WTC11 (cell line): ENCODE measurements around the gene MIER1. TPM values are rescaled to one million over a fixed set of nuclear protein-coding genes. Genes with fewer than 3 reads are reported as not detected.

Experiments used
- ATAC-seq: fragments of 200-7000 bp; cut with Tn5 transposase; 2 replicates; pipeline ENCODE4 v1.10.0; 2021; ENCODE audit warnings: mild to moderate bottlenecking, moderate library complexity
- CTCF ChIA-PET: fragments of 300-600 bp; sonication (Branson Sonifier 250); formaldehyde crosslinking; loops from one replicate; lab custom pipeline; 2021; ENCODE audit warnings: antibody characterized with exemption; lab: Charles Lee
- POLR2A ChIA-PET: fragments of 350-600 bp; sonication (Branson Sonifier 250); formaldehyde crosslinking; loops from one replicate; lab custom pipeline; 2021; ENCODE audit warnings: antibody characterized with exemption; lab: Charles Lee
- DNase-seq: peaks from one replicate; pipeline ENCODE4 v3.0.0; 2021; ENCODE audit warnings: low spot score
- H3K27ac Mint-ChIP-seq: 2 replicates; pipeline ENCODE4 v1.8.0; 2021; ENCODE audit warnings: mixed read lengths
- H3K27me3 Mint-ChIP-seq: 2 replicates; pipeline ENCODE4 v1.8.0; 2021; ENCODE audit warnings: low read depth, mild to moderate bottlenecking, moderate library complexity, mixed read lengths
- H3K36me3 Mint-ChIP-seq: 2 replicates; pipeline ENCODE4 v1.8.0; 2021; ENCODE audit warnings: mixed read lengths
- H3K4me1 Mint-ChIP-seq: 2 replicates; pipeline ENCODE4 v1.8.0; 2022; ENCODE audit warnings: mixed read lengths
- H3K4me3 Mint-ChIP-seq: 2 replicates; pipeline ENCODE4 v1.8.0; 2021; ENCODE audit warnings: mild to moderate bottlenecking, moderate library complexity, mixed read lengths
- H3K9me3 Mint-ChIP-seq: 2 replicates; pipeline ENCODE4 v1.8.0; 2021; ENCODE audit warnings: mixed read lengths
- ESRRA ChIP-seq: sonication (generic); formaldehyde crosslinking; IDR thresholded peaks from 2 replicates; pipeline ENCODE4 v1.8.1; 2022; ENCODE audit warnings: mild to moderate bottlenecking, missing genetic modification reagents, borderline replicate concordance
- GRHL2 ChIP-seq: fragments of 250-450 bp; sonication (Bioruptor Pico); IDR thresholded peaks from 2 replicates; pipeline ENCODE4 v1.8.0; 2022; ENCODE audit warnings: mild to moderate bottlenecking, moderate library complexity; ENCODE audit not compliant: insufficient replicate concordance, severe bottlenecking
- MXD4 ChIP-seq: fragments of 250-450 bp; sonication (Bioruptor Pico); IDR thresholded peaks from 2 replicates; pipeline ENCODE4 v1.8.0; 2021; ENCODE audit warnings: mild to moderate bottlenecking, moderate library complexity, borderline replicate concordance
- NR3C1 ChIP-seq: sonication (generic); formaldehyde crosslinking; conservative IDR thresholded peaks from 2 replicates; pipeline ENCODE4 v1.8.1; 2023; ENCODE audit warnings: low read depth, mild to moderate bottlenecking, missing genetic modification reagents
- SMAD3 ChIP-seq: sonication (generic); formaldehyde crosslinking; IDR thresholded peaks from 2 replicates; pipeline ENCODE4 v1.8.0; 2022; ENCODE audit warnings: missing genetic modification reagents, mild to moderate bottlenecking, borderline replicate concordance
- SOX15 ChIP-seq: fragments of 250-450 bp; sonication (Bioruptor Pico); IDR thresholded peaks from 2 replicates; pipeline ENCODE4 v1.9.0; 2021; ENCODE audit warnings: mild to moderate bottlenecking
- TEAD4 ChIP-seq: sonication (generic); formaldehyde crosslinking; IDR thresholded peaks from 2 replicates; pipeline ENCODE4 v1.8.0; 2022; ENCODE audit warnings: mild to moderate bottlenecking, missing genetic modification reagents
- ZNF138 ChIP-seq: sonication (generic); formaldehyde crosslinking; conservative IDR thresholded peaks from 2 replicates; pipeline ENCODE4 v1.8.1; 2022; ENCODE audit warnings: mild to moderate bottlenecking, moderate library complexity, missing genetic modification reagents
- ZNF232 ChIP-seq: sonication (generic); formaldehyde crosslinking; IDR thresholded peaks from 2 replicates; pipeline ENCODE4 v1.8.0; 2022; ENCODE audit warnings: mild to moderate bottlenecking, missing genetic modification reagents
- total RNA-seq: library from RNA; stranded (reverse); gene quantifications from 3 replicates; pipeline ENCODE4 v1.2.3, GENCODE V29; 2021
- TF ChIP-seq, protein P1 (sequence below): sonication (generic); formaldehyde crosslinking; IDR thresholded peaks from 2 replicates; pipeline ENCODE4 v1.8.1; 2023; ENCODE audit warnings: mild to moderate bottlenecking, moderate library complexity, missing genetic modification reagents
- TF ChIP-seq, protein P2 (sequence below): sonication (generic); formaldehyde crosslinking; IDR thresholded peaks from 2 replicates; pipeline ENCODE4 v1.8.0; 2022; ENCODE audit warnings: missing genetic modification reagents
- TF ChIP-seq, protein P3 (sequence below): sonication (generic); formaldehyde crosslinking; IDR thresholded peaks from 2 replicates; pipeline ENCODE4 v1.8.1; 2023; ENCODE audit warnings: mild to moderate bottlenecking, missing genetic modification reagents, moderate library complexity
- TF ChIP-seq, protein P4 (sequence below): fragments of 250-450 bp; sonication (Bioruptor Pico); conservative IDR thresholded peaks from 2 replicates; pipeline ENCODE4 v1.9.0; 2021; ENCODE audit warnings: mild to moderate bottlenecking
- TF ChIP-seq, protein P5 (sequence below): fragments of 250-450 bp; sonication (Bioruptor Pico); IDR thresholded peaks from 2 replicates; pipeline ENCODE4 v1.9.0; 2021; ENCODE audit warnings: mild to moderate bottlenecking
- TF ChIP-seq, protein P6 (sequence below): fragments of 250-450 bp; sonication (Bioruptor Pico); IDR thresholded peaks from 2 replicates; pipeline ENCODE4 v1.8.0; 2021; ENCODE audit warnings: mild to moderate bottlenecking
- TF ChIP-seq, protein P7 (sequence below): sonication (generic); formaldehyde crosslinking; IDR thresholded peaks from 2 replicates; pipeline ENCODE4 v1.8.1; 2023; ENCODE audit warnings: mild to moderate bottlenecking, missing genetic modification reagents, moderate library complexity
- TF ChIP-seq, protein P8 (sequence below): sonication (generic); formaldehyde crosslinking; IDR thresholded peaks from 2 replicates; pipeline ENCODE4 v1.8.1; 2022; ENCODE audit warnings: low read depth, missing genetic modification reagents, borderline replicate concordance
- TF ChIP-seq, protein P9 (sequence below): sonication (generic); formaldehyde crosslinking; IDR thresholded peaks from 2 replicates; pipeline ENCODE4 v1.8.0; 2022; ENCODE audit warnings: mild to moderate bottlenecking, missing genetic modification reagents

MIER1 gene
- total RNA-seq, 1 experiment from 2014 or later: 31.0 TPM

DNA sequence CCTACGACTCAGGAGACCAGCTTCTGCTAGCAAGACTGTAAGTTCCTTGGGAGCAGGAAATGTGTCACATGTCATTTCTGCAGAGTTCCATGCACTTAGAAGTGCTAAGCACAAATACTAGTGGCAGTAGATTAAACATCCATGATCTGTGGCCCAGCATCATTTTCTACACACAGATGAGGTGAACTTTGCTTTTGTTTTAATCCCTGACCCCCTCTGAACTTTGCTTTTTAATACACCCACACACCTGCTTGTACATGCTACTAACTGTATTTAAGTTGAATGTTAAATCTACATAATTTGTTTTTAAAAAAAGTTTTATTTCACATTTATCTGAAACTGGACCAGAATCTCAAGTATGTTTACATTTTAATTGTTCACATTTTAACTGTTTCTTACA is 104.7 kb downstream of the MIER1 start:
- H3K4me3 Mint-ChIP-seq: no peak overlapping the region
- ChIA-PET CTCF (no interaction called here), POLR2A (no interaction called here)
- H3K27ac Mint-ChIP-seq: no peak overlapping the region
- peaks cover 13% of the 10 kb centered on the region for H3K9me3 Mint-ChIP-seq
- H3K4me1 Mint-ChIP-seq: no peaks in the 10 kb centered on the region
- H3K36me3 Mint-ChIP-seq: peaks cover 2% of the 10 kb centered on the region; the same call in 1 of the 2 replicates
- ATAC-seq (no peak), DNase-seq (no peak)
- H3K27me3 Mint-ChIP-seq: no peaks in the 10 kb centered on the region
- TF ChIP-seq MXD4: no peak
- no peak for TF ChIP-seq ESRRA (CRISPR knock-in tag)
- TF ChIP-seq, protein P1, sequence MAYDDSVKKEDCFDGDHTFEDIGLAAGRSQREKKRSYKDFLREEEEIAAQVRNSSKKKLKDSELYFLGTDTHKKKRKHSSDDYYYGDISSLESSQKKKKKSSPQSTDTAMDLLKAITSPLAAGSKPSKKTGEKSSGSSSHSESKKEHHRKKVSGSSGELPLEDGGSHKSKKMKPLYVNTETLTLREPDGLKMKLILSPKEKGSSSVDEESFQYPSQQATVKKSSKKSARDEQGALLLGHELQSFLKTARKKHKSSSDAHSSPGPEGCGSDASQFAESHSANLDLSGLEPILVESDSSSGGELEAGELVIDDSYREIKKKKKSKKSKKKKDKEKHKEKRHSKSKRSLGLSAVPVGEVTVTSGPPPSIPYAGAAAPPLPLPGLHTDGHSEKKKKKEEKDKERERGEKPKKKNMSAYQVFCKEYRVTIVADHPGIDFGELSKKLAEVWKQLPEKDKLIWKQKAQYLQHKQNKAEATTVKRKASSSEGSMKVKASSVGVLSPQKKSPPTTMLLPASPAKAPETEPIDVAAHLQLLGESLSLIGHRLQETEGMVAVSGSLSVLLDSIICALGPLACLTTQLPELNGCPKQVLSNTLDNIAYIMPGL (CRISPR knock-in tag): no peak
- TF ChIP-seq, protein P2, sequence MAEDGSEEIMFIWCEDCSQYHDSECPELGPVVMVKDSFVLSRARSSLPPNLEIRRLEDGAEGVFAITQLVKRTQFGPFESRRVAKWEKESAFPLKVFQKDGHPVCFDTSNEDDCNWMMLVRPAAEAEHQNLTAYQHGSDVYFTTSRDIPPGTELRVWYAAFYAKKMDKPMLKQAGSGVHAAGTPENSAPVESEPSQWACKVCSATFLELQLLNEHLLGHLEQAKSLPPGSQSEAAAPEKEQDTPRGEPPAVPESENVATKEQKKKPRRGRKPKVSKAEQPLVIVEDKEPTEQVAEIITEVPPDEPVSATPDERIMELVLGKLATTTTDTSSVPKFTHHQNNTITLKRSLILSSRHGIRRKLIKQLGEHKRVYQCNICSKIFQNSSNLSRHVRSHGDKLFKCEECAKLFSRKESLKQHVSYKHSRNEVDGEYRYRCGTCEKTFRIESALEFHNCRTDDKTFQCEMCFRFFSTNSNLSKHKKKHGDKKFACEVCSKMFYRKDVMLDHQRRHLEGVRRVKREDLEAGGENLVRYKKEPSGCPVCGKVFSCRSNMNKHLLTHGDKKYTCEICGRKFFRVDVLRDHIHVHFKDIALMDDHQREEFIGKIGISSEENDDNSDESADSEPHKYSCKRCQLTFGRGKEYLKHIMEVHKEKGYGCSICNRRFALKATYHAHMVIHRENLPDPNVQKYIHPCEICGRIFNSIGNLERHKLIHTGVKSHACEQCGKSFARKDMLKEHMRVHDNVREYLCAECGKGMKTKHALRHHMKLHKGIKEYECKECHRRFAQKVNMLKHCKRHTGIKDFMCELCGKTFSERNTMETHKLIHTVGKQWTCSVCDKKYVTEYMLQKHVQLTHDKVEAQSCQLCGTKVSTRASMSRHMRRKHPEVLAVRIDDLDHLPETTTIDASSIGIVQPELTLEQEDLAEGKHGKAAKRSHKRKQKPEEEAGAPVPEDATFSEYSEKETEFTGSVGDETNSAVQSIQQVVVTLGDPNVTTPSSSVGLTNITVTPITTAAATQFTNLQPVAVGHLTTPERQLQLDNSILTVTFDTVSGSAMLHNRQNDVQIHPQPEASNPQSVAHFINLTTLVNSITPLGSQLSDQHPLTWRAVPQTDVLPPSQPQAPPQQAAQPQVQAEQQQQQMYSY (CRISPR knock-in tag): no peak
- TF ChIP-seq, protein P3, sequence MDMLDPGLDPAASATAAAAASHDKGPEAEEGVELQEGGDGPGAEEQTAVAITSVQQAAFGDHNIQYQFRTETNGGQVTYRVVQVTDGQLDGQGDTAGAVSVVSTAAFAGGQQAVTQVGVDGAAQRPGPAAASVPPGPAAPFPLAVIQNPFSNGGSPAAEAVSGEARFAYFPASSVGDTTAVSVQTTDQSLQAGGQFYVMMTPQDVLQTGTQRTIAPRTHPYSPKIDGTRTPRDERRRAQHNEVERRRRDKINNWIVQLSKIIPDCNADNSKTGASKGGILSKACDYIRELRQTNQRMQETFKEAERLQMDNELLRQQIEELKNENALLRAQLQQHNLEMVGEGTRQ: no peak
- TF ChIP-seq ZNF138: no peak
- no peak for TF ChIP-seq GRHL2 (CRISPR knock-in tag)
- TF ChIP-seq, protein P4, sequence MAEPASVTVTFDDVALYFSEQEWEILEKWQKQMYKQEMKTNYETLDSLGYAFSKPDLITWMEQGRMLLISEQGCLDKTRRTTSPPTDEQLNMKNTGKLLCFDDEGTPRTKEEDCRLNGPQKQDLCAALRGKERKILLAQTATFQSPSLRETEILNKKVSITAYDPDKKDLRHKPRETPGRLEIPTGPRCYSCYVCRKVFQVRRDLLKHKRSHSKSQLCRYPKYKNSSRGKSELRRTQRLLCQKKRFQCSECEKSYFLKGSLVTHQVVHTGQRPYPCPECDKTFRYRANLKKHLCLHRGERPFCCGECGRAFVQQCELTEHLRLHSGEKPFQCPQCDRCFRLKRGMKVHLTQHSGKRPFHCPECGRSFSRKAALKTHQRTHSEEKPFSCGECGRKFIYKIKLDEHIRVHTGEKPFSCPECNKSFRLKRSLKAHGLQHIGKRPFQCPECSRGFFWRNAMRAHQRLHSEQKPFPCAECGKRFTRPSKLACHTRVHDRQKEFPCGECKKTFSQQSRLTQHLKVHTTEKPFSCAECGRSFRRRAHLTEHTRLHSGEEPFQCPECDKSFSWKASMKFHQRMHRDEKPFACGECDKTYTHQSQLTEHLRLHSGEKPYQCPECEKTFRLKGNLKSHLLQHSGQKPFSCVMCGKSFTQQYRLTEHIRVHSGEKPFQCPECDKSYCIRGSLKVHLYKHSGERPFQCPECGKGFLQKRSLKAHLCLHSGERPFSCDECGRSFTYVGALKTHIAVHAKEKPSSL (CRISPR knock-in tag): no peak
- no peak for TF ChIP-seq TEAD4
- TF ChIP-seq, protein P5, sequence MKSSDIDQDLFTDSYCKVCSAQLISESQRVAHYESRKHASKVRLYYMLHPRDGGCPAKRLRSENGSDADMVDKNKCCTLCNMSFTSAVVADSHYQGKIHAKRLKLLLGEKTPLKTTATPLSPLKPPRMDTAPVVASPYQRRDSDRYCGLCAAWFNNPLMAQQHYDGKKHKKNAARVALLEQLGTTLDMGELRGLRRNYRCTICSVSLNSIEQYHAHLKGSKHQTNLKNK (CRISPR knock-in tag): no peak
- no peak for TF ChIP-seq ZNF232 (CRISPR knock-in tag)
- TF ChIP-seq, protein P6, sequence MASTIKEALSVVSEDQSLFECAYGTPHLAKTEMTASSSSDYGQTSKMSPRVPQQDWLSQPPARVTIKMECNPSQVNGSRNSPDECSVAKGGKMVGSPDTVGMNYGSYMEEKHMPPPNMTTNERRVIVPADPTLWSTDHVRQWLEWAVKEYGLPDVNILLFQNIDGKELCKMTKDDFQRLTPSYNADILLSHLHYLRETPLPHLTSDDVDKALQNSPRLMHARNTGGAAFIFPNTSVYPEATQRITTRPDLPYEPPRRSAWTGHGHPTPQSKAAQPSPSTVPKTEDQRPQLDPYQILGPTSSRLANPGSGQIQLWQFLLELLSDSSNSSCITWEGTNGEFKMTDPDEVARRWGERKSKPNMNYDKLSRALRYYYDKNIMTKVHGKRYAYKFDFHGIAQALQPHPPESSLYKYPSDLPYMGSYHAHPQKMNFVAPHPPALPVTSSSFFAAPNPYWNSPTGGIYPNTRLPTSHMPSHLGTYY: no peak
- TF ChIP-seq, protein P7, sequence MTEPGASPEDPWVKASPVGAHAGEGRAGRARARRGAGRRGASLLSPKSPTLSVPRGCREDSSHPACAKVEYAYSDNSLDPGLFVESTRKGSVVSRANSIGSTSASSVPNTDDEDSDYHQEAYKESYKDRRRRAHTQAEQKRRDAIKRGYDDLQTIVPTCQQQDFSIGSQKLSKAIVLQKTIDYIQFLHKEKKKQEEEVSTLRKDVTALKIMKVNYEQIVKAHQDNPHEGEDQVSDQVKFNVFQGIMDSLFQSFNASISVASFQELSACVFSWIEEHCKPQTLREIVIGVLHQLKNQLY: no peak
- no peak for TF ChIP-seq SOX15 (CRISPR knock-in tag)
- no peak for TF ChIP-seq NR3C1 (CRISPR knock-in tag)
- TF ChIP-seq, protein P8, sequence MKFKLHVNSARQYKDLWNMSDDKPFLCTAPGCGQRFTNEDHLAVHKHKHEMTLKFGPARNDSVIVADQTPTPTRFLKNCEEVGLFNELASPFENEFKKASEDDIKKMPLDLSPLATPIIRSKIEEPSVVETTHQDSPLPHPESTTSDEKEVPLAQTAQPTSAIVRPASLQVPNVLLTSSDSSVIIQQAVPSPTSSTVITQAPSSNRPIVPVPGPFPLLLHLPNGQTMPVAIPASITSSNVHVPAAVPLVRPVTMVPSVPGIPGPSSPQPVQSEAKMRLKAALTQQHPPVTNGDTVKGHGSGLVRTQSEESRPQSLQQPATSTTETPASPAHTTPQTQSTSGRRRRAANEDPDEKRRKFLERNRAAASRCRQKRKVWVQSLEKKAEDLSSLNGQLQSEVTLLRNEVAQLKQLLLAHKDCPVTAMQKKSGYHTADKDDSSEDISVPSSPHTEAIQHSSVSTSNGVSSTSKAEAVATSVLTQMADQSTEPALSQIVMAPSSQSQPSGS (CRISPR knock-in tag): no peak
- TF ChIP-seq SMAD3 (CRISPR knock-in tag): no peak
- TF ChIP-seq, protein P9, sequence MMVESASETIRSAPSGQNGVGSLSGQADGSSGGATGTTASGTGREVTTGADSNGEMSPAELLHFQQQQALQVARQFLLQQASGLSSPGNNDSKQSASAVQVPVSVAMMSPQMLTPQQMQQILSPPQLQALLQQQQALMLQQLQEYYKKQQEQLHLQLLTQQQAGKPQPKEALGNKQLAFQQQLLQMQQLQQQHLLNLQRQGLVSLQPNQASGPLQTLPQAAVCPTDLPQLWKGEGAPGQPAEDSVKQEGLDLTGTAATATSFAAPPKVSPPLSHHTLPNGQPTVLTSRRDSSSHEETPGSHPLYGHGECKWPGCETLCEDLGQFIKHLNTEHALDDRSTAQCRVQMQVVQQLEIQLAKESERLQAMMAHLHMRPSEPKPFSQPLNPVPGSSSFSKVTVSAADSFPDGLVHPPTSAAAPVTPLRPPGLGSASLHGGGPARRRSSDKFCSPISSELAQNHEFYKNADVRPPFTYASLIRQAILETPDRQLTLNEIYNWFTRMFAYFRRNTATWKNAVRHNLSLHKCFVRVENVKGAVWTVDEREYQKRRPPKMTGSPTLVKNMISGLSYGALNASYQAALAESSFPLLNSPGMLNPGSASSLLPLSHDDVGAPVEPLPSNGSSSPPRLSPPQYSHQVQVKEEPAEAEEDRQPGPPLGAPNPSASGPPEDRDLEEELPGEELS (CRISPR knock-in tag): no peak
